Measurements from ENCODE around the gene YEATS2. TPM values are rescaled to one million over a fixed set of nuclear protein-coding genes. Genes with fewer than 3 reads are reported as not detected.
A peak's percentile ranks its signal among the peaks of the same experiment; 100 is the strongest.
"Not testable (repeated sequence)": the region's sequence is repeated elsewhere in the genome, so short reads cannot be mapped to it uniquely, and the experiment has no call there.

The YEATS2 gene
- 33.8 and 37.5 TPM in 2 replicates for total RNA-seq

DNA sequence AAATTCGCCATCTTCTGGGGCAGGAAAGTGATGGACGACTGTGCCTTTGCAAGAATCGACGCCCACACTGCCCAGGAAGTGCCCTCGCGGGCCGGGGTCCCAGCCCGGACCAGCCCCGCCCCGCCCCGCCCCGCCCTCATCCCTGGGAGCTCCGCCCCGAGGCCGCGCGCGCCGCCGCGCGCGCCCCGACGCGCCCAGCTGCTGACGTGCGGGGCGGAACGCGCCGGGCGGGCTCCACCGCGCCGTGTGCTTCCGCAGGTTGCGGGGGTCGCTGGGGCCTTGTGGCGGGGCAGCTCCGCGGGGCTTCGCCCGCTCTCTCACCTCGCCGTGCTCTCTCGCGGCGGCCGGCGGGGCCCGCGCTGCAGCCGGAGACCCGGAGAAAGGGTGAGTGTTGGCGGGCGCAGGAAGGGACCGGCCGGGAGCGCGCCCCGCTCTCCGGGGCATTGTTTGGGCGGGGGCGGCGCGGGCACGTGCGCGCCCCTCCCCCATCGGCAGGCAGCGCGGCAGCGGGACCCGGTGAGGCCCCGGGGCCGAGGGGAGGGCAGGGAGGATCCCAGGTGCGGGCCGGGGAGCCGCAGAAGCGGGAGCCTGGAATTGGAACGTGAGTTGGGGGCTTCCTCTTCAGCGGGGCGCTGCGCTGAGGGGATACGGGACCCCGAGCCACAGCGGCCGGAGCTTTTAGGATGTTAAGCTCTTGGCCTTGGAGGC lies at the start of gene YEATS2:
YEATS2 (plus strand) TSS at position 188 of the 708 bp plus-strand sequence. CDS start 17,366 bp downstream, outside the sequence.
- DNase-seq (ENCODE audit: low read depth, low spot score) = no peak

DNA sequence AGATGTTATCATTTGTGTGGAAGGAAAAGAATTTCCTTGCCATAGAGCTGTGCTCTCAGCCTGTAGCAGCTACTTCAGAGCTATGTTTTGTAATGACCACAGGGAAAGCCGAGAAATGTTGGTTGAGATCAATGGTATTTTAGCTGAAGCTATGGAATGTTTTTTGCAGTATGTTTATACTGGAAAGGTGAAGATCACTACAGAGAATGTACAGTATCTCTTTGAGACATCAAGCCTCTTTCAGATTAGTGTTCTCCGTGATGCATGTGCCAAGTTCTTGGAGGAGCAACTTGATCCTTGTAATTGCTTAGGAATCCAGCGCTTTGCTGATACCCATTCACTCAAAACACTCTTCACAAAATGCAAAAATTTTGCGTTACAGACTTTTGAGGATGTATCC lies 47.0 kb upstream of the YEATS2 start:
- no peak for DNase-seq (ENCODE audit: low read depth, low spot score)

DNA sequence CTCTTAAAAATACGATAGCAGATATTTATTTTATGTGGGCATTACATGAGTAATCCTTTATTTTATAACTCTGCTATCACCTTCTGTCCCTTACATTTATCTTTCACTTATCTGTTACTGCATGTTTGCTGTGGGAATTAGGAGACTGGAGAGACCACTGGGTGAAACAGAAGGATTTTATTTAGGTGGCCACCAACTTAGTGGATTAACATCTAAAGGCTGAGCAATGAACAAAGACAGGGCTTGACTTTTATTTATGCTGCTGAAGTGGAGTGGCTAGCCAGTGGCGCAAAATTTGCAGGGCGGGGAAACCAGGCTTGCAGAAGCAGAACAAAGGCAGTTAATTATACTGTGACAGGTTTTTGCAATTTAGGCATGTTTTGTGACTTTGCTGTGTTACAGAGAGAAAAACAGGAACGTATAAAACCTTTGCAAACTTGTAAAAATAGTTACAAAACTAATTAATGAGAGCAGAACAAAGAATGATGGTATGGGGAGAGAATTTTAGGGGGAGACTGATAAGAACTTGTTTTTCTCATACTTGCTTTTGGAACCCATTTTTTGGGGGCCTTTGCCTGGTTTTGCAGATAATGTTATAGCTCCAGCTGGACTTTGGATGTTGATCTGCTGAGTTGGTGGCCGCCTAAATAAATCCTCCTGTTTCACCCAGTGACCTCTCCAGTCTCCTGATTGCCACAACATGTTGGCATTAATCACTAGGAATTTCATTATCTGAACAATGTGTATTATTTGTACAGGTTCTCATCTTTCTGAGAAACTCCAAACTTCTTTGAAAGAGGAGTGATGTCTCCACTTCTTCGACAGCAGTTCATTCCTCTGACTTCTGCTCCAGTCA lies 44.2 kb upstream of the YEATS2 start:
- no peak for DNase-seq (ENCODE audit: low read depth, low spot score)

DNA sequence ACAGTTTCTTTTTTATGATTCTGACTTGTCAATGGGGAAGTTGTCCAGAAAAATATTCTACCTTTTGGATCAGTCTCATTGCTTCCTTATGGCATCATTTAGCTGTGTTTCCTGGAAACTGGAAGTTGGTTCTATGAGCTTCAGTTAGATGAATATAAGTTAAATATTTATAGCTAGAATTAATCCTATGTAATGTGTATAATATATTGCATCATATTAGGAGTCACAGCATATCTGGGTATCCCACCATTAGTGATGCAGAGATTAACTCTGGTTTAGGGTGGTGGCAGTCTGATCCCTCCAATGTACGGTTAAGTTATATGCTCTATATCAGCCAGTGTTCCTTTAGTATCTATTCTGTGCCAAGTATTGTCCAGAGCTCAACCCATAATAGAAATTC lies 42.9 kb upstream of the YEATS2 start:
- no peak for DNase-seq (ENCODE audit: low read depth, low spot score)

DNA sequence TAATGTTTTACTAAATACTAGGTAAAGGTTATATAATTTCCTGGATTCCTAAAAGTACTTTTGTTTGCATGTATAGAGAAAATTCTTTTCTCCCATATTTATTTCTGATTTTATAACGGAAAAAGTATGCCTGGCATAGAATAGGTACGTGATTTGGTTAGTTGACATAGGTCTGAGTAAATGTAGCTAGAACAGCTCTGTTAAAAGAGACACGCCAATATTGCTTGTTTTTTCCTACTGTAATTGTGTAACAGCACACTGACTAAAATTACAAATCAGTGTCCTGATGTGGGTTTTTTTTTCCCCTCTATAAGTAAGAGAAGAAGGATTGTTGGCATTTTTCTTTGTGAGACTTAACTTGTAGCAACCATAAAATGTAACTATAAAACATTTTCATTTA lies 35.5 kb upstream of the YEATS2 start:
- DNase-seq (ENCODE audit: low read depth, low spot score) = no peak

DNA sequence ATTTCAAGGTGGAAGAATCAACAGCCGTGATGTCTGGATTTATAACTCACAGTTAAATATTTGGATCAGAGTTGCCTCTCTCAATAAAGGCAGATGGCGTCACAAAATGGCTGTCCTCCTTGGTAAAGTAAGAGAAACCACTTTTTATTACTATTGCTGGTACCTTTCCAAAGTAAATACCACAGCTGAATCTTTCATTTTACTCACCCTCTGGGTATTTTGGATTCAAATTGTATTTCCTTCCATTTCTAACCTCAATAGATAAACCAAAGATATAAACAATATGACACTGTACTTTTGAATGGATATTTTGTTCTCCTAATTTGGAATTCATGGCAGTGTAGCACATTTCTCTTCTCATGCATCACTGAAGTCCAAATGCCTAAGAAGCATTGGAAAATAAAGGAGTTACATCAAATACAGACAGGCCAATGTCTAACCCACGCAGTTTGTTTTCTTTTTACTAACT lies 32.6 kb upstream of the YEATS2 start:
- peak; percentile 22 for DNase-seq (ENCODE audit: low read depth, low spot score)

DNA sequence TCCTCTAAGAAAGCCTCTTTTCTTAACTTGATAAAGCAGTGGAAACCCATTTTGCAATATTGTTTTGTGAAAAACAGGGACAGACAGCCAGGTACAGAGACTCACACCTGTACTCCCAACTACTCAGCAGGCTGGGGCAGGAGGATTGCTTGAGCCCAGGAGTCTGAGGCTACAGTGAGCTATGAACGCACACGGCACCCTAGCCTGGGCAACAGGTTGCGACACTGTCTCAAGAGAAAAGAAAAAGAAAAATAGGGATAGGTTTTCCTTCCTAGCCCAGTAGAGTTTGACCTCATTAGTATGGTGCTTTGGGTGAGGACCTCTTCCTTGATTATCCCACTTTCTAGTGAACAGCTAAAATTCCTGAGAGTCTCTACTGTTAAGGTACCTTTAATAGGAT lies 17.5 kb upstream of the YEATS2 start:
- no peak for DNase-seq (ENCODE audit: low read depth, low spot score)

DNA sequence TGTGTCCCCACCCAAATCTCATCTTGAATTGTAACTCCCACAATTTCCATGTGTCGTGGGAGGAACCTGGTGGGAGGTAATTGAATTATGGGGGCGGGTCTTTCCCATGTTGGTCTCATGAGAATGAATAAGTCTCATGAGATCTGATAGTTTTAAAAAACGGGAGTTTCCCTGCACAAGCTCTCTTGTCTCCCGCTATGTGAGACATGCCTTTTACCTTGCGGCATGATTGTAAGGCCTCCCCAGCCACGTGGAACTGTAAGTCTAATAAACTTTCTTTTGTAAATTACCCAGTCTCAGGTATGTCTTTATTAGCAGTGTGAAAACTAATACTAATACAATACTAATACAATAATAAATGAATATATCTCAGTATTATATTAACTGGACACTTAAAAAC lies 9.9 kb upstream of the YEATS2 start:
- no peak for DNase-seq (ENCODE audit: low read depth, low spot score)

DNA sequence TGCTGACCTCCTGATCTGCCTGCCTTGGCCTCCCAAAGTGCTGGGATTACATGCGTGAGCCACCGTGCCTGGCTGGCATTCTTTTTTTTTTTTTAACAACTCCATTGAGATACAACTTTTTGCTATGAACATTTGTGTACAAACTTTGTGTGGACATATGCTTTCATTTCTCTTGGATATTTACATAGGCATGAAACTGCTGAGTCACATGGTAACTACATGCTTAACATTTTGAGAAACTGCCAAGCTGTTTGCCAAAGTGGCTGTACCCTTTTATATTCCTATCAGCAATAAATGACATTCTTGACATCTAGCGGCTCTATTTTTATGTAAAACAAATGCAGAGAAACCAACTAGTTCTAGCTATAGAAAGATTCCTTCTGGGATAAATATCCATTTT lies 8.7 kb upstream of the YEATS2 start:
- DNase-seq (ENCODE audit: low read depth, low spot score) = no peak

DNA sequence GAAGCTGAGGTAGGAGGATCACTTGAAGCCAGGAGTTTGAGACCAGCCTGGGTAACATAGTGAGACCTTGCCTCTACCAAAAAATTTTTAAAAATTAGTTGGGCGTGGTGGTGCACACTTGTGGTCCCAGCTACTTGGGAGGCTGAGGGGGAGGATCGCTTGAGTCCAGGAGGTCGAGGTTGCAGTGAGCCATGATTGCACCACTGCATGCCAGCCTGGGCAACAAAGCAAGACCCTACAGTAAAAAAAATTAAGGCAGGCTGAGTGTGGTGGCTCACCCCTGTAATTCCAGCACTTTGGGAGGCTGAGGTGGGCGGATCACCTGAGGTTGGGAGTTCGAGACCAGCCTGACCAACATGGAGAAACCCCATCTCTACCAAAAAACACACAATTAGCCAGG lies 8.0 kb upstream of the YEATS2 start:
- DNase-seq (ENCODE audit: low read depth, low spot score) = not testable (repeated sequence)

DNA sequence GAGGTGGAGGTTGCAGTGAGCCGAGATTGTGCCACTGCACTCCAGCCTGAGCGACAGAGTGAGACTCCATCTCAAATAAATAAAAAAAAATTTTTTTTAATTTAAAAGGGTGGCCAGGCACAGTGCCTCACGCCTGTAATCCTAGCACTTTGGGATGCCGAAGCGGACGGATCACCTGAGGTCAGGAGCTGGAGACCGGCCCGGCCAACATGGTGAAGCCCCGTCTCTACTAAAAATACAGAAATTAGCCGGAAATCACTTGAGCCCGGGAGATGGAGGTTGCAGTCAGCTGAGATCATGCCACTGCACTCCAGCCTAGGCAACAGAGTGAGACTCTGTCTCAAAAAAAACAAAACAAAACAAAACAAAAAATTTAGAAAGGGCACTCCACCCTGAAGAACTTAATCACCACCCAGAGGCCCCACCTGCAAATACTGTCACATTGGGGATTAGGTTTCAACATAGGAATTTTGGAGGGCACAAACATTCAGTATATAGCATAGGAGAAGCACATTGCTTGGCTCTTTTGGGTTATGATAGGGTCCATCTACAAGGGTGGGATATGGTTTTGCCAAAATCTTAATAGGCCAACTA lies 7.1 kb upstream of the YEATS2 start:
- DNase-seq (ENCODE audit: low read depth, low spot score) = no peak

DNA sequence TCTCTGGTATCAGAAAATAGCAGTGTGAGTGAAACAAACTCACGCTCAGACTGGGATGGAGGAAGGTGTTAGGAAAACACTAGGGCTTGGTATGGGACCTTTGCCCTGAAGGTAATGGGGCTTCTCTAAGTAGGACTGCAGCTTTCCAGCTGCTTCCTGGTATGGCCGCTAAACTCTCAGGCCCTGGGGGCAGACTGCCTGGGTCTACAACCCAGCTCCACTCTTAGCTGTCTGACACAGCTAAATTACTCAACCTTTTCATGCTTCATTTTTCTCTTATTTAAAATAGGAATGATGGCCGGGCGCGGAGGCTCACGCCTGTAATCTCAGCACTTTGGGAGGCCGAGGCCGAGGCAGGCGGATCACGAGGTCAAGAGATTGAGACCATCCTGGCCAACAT lies 5.2 kb upstream of the YEATS2 start:
- no peak for DNase-seq (ENCODE audit: low read depth, low spot score)

DNA sequence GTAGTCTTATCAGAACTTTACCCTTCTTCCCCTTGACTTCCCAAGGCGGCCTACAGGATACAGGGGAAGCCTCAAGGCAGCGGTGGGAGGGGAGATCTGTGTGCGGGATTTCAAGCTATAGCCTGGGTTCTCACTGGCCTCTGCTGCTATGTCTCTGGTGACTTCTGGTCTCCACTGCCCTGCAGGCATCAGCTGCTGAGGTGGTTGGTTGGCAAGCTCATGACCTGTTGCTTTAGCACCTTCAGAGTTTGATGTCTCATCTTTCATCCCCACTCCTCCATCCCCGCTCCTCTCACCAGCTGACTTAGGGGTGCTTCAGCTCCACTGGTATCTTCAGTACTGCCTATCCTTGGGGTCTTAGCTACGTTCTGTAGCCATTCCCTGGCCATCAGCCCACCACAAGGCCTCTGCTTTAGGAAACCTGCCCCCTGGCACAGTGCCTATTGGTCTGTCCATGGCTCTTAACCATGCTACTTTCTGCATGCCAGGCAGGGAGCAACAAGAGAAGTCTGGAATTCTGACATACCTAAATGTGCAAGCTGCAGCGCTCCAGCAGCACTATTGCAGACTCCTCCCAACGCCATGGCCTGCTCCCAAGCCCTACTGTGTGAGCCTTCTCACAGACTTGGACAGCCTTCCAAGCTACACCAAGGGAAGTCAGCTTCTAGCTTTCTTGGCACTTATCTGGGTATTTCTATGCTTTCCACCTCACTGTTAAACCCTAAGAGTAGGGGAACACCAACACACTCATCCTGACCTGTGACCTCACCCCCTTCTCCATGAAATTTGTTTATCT lies 1.8 kb upstream of the YEATS2 start:
- no peak for DNase-seq (ENCODE audit: low read depth, low spot score)

DNA sequence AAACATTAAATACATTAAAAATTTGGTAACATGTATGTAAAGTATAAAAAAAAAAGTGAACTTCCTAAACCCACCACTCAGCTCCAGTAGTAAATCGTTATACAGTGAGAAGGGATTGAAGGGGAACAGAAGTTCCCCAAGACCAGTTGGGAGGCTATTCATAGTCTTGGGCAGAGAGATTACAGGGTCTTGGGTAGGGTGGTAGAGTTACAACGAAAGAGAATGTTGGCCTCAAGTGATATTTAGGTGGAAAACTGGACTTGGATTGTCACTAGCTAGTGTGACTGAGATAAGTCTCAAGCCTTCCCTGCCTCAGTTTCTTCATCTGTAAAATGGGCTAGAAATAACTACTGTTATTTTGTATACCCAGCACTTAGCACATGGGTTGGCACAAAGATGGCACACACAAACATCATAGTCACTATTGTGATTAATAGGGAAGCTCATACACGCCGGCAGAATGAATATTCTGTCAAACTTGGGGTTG lies 431 bp upstream of the YEATS2 start:
- DNase-seq (ENCODE audit: low read depth, low spot score) = no peak

DNA sequence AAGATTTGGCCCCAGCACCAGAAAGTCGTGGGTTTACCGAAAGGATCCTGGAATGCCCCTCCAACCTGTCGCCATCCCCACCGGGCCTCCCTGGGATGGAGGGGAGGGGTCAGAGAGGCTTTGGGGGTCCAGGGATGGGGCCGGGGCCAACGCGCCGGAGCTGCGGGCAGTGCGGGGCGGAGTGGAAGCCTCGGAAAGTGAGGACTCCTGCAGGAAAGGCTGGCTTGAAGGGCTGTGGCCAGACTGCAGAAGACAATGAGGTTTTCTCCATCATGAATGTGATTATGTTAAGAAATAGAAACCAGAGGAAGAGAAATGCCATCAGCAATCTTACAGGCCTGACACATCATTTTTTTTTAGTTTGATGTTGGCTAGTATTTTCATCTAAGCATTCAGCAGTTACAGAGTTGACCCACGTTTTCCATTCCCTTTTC lies 738 bp downstream of the YEATS2 start:
- no peak for DNase-seq (ENCODE audit: low read depth, low spot score)

DNA sequence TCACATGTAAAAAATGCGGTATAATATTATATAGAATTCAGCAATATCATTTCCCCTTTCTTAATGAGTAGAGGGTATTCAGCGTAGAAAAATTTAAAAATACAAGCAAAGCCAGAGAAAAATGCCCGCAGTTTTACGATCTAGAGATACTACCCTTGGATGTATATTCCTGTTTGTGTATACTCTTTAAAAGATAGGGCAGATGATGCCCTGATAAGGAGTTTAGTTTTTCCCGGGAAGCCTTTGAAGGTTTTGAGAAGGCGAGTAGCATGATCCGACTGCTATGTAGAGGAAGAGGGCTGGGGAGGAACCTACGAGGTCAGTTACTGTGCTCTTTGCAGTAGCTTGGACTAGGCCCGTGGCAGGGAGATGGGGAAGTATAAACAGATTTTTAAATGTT lies 1.2 kb downstream of the YEATS2 start:
- DNase-seq (ENCODE audit: low read depth, low spot score) = no peak

DNA sequence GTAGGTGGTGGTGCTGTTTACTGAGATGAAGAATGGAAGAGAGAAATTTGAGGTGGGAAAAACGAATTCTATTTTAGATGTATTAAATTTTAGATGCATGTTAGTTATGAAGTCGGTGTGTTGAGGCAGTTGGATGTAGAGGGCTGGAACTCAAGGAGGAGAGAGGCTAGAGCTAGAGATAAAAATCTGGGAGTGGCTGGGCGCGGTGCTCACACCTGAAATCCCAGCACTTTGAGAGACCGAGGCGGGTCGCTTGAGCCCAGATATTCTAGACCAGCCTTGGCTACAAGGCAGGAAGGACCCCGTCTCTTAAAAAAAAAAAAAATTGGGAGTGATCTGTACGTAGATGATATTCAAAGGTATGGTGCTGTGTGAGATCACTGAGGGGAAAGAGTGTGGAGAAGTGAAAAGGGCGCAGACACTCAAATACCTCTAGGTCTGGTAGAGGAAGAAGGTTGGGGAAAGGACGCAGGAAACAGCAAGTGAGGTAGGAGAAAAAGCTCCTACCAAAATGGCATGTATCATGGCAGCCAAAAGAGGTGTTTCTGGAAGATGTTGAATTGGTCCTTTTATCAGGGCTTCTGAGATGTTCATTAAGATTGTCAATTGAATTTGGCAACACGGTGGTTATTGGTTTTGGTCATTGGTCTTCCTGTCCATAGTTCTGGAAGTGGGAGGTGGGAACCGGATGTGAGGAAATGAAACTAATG lies 1.8 kb downstream of the YEATS2 start:
- no peak for DNase-seq (ENCODE audit: low read depth, low spot score)

DNA sequence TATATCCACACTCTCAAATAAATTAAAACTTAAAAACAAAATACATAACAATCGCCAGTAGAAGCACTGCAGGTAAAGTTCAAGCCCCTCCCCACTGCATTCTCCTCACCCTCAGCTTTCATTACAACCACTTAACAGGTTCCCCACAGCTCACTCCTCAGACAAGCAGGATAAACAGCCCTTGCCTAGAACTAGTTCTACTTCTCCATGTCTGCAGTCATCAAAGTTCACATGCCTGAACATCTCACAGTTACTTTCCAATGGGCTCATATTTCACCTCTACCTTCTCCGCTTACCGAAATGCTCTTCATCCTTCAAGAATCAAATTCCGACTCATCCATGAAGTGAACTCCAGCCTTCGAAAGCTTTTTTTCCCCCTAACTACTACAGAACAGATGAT lies 4.1 kb downstream of the YEATS2 start:
- no peak for DNase-seq (ENCODE audit: low read depth, low spot score)

DNA sequence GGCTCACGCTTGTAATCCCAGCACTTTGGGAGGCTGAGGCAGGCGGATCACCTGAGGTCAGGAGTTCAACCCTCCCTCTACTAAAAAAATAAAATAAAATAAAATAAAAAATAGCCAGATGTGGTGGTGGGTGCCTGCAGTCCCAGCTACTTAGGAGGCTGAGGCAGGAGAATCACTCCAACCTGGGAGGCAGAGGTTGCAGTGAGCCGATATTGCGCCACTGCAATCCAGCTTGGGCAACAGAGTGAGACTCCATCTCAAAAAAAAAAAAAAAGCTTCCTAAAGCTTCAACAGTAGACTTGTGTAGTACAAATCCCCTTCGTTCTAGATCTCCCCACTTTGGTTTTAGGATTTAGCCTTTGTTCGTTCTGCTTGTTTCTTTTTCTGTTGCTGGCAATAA lies 6.3 kb downstream of the YEATS2 start:
- DNase-seq (ENCODE audit: low read depth, low spot score) = not testable (repeated sequence)

DNA sequence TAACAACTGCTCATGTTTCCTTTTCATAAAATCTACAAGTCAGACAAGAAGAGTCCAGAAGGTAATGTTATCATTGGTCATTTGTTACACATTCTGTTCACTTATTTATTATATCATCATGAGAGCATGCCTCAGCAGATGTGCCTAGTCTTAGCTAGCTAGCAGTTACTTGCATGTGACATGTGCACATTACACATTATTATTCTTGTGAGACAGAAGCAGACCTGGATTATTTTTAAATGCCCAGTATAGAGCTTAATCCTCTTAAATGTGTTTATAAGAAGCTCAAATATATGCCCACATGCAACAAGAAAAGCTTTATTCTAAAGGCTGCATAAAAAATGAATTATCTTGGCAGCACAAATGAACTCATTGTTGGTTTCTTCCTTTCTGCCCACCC lies 12.6 kb downstream of the YEATS2 start:
- DNase-seq (ENCODE audit: low read depth, low spot score) = no peak

DNA sequence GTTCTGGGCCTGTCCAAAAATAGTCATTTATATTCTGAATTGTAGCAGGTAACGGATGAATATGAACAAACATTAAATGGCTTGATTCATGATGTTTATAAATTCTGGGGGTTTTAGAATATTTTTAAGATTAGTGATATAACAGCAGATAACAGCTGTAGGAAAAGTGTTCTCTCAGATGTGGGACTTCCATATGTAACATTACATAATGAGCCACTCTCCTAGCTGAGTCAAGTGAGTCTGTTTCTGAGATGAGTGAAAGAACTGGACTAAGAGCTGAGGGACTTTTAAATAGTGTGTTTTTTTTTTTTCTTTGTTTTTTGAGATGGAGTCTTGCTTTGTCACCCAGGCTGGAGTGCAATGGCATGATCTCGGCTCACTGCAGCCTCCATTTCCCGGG lies 13.9 kb downstream of the YEATS2 start:
- DNase-seq (ENCODE audit: low read depth, low spot score) = no peak

All from pulmonary artery endothelial cell (primary cell).